ENCODE data around the gene POLDIP2.

DNA sequence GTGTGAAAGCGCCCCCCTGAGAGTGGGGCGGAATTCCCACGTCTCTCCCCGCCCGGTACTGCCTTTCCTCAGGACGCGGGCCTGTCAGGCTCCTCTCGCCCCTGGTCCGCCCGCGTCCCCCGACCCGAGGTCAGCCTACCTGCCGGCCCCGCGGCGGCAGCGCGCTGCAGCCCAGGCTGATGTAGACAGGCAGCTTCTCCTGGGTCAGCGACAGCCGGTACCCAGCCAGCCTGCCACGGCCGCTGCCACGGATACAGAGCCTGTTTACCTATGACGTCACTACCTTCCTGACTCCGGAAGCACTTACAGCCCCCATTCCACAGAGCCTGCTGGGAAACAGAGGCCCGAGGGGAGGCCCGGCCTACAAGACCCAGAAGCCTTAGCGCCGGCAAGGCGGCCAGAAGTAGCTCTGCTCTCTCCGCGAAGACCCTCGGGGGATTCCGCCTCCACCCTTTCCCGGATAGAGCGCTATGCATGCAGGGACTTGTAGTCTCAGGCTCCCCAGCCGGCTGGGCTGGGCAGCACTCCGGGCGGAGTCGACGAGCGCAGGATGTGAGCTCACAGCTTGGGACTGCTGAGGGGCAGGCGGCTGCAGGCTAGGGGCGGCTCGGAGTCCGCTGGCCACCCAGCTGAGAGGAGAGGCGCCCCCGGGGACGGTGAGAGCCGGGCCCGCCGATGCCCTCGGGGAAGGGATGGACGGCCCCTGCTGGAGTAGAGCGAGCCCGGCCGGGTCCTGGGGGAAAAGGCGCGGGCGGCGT is 21.9 kb downstream of the POLDIP2 start, which contains the start of the genes IFT20 and TNFAIP1:
- TF ChIP-seq, protein P1, sequence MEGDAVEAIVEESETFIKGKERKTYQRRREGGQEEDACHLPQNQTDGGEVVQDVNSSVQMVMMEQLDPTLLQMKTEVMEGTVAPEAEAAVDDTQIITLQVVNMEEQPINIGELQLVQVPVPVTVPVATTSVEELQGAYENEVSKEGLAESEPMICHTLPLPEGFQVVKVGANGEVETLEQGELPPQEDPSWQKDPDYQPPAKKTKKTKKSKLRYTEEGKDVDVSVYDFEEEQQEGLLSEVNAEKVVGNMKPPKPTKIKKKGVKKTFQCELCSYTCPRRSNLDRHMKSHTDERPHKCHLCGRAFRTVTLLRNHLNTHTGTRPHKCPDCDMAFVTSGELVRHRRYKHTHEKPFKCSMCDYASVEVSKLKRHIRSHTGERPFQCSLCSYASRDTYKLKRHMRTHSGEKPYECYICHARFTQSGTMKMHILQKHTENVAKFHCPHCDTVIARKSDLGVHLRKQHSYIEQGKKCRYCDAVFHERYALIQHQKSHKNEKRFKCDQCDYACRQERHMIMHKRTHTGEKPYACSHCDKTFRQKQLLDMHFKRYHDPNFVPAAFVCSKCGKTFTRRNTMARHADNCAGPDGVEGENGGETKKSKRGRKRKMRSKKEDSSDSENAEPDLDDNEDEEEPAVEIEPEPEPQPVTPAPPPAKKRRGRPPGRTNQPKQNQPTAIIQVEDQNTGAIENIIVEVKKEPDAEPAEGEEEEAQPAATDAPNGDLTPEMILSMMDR (conservative IDR thresholded peaks at IDR 0.05; ENCODE audit: low read length), result no peak
- no peak for TF ChIP-seq EZH2phosphoT487 (IDR thresholded peaks at IDR 0.05; ENCODE audit: borderline replicate concordance)
